Activated CD4-positive, alpha-beta T cell treated with anti-CD3 and anti-CD28 coated beads for 24 hours (primary cell): ENCODE data around the gene IGLON5.

Experiments
- DNase-seq, 2 donors: peaks; one replicate each; pipeline ENCODE4 v3.0.0-alpha.2; 2020; ENCODE audit warnings: low read depth in 2 of 2

Gene IGLON5

DNA sequence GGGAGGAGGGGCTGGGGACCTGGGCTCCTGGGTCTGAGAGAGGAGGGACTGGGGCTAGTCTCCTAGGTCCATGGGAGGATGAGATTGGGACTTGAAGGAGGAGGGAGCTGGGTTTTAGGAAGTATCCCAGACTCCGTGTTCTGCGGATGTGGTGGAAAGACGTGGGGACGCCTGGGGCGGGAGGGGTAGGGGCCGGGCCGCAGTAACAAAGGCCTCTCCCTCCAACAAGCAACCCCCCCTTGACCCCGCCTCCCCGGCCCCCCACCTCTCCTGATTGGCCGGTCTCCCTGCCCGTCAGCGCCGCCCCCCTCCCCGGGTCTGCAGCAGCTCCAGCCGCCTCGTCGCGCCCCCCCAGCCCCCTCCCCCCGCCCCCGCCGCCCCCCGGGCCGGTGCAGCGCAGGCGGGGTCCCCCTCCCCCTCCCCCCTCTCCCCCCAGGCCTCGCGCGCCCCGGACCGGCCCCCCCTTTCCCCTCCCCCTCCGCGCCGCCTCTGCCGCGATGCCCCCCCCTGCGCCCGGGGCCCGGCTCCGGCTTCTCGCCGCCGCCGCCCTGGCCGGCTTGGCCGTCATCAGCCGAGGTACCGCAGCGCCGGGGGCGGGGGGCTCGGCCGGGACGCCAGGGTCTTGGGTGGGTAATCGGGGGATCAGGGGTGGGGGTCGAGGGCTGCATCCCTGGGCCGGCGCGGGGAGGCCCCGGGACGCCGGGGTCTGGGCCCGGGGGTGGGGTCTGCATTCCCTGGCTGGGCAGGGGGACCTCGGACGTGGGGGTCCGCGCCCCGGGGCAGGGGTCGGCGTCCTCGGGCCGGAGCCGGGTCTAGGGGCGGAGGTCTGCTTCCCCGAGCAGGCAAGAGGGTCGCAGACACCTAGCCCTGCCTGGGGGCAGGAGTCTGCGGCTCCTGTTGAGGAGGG, at the start of gene IGLON5:
Gene IGLON5 (plus strand): TSS at position 294 of the 907 bp plus-strand sequence. CDS start 204 bp downstream, at position 498.
- no peak for DNase-seq

DNA sequence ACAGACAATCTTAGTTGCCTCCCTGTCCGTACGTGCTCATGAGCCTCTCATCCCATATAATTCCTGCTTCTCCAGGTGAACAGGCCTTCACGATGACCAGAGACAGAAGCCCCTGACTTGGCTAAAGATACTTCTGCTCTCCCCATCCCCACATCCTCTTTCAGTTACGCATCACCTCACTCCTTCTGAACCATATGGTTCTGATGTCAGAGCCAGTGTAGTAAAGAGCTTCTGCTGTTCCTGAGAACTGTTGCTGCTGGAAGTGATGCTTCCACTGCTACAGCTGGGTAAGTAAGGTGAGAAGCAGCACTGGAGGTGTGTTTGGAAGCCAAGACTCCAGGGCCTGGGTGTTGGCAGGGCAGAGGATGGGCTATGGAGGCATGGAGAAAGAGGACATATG, 47.6 kb upstream of the IGLON5 start:
- DNase-seq: no peak

DNA sequence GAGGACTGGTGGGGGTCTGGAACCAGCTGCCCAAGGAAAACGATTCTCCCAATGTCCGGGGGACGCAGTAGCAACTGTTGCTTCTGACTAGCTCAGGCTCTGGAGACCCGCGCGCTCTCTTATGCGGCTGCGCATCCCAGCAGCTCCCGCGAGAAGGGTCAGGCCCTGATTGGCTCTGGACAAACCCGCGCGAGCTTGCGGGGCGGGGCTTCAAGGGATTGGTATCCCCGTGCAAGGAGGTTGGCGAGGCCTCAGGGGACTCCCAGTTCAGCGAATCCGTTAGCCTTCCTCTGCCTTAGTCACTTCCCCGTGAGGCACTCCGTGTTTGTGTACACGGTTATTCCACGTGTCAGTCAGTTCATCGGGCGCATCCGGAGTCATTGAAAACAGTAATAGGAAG, 40.4 kb upstream of the IGLON5 start:
- no peak for DNase-seq

DNA sequence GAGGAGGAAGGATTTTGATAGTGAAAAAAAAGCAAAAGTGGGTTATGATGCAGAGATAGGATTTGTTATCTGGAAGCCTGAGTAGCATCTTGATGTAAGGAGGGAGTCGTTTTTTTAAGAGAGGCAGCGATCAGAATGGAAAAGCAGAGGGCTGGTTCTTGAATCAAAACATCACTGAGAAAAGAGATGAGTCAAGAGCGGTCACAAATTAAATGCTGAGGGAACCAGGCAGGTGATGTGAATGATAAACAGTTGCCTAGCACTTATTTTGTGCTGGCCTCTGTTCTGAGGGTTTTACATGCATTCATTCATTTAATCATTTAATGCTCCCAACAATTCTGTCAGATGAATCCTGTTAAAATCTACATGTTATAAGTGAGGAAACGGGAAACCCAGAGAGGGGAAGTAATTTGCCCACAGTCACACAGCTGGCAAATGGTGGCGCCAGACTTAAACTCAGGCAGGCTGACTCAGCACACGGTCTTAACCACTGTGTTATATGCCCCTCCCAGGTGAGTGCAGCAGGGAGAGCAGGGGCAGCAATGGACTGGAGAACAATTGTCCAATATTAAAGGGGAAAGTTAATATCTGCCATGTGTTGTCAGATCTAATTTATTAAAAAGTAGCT, 39.1 kb upstream of the IGLON5 start:
- DNase-seq: no peak

DNA sequence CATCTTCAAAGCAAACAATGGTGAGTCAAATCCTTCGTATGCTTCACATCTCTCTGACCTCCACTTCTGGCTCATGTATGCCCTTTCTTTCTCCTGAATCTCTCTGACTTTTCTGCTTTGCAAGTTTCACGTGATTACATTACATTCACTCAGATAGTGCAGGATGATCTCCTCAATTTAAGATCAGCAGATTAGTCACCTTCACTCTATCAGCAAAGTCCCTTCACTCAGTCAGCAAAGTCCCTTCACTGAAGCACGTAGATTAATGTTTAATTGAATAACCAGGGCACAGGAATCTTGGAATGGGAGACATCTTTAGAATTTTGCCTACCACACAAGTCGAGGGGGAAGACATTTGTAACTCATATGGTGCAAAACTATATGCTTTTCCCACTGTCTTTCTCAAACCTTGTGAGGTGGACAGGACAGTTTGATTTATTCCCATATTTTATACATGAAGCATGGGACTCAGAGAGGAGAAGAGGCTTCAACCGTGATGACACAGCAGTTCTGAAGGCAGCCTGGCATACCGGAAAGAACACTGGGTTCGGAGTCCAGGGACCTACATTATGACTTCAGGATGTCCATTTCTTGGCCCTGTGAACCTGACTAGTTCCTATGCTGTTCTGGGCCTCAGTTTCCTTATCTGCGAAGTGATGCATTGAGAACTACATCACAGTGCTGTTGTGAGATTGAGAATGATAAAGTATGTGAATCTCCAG, 37.2 kb upstream of the IGLON5 start:
- DNase-seq: no peak

DNA sequence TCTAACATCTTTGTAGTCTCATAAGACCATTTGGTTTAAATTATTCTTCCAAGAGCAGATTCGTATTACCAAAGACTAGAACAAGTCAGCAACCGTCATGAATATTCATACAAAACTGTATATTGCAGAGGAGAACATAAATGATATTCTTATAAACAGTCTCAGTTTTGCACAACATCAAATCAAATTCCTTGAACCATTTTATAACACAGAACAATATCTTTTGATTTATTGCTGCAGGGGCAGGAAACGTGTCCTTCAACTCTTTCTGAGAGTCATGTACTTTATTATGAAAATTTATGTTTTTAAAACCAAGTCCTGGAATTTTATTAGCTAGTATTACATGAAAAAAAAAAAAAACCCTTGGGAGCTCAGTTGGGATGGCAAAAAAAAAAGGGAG, 34.3 kb upstream of the IGLON5 start:
- DNase-seq: no peak

DNA sequence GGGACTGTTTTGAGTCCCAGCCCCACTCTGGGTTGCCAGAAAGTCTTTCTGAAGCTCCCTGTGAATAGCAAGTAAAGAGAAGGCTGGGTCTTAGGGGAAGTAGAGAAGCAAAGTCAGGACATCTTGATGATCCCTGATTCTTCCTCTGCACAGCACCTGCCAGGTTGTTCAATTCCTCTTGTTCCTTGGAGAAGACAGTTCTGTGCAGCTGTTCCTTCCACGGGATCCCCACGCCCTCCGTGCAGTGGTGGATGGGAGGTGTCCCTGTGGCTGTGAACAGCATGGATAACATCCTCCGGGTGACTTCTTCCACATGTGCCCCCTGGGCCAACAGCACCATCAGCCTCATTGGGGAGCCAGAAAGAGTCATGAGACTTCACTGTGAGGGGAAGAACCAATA, 29.1 kb upstream of the IGLON5 start:
- no peak for DNase-seq

DNA sequence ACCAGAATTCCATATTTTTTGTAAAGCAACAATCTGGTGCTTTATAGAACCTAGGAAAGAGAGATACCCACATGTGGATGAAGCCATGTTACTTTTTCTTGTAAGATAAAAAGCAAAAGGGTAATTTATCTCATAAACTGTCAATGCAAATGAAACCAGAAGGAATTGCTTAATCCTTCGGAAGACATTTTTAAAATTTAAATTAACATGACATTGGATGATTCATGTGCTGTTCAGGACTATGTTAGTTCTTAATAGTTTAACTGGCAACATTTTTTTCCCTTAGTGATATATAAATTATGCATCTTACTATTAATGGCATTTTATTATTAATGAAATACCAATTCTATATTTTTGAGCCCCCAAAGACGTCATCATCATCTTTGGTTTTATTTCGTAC, 25.8 kb upstream of the IGLON5 start:
- DNase-seq: no peak

DNA sequence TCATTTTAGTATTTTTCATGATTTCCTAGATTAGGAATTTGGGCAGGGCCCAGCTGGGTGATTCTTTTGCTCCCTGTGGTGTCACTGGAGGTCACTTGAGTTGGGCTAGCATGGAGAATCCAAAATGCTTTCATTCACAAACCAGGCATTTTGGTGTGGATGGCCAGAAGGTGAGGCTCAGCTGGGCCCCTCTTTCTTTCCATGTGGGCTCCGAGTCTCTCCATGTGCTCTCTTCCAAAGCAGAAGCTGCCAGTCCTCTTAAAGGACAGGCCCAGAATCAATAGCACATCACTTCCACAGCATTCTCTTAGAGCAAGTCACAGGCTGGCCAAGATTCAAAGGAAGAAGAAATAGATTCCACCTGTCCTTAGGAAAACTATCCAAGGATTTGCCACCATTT, 21.8 kb upstream of the IGLON5 start:
- no peak for DNase-seq

DNA sequence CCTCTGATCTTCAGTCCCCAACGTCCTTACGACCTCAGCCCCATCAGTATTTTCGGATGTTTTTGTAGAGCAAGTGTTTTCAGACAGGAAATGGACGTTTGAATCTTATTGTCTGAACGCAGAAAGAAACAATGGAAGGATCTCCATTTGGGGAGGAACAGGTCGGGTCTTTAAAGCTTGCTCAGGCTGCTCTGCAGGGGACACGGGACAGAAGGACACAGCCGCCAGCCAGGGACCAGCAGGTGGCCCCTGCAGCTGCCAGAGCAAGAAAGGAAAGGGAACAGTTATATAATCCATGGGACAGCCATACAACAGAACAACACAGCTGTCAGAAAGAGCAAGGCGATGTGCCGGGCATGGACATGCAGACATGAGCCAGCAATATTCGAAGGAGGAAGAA, 18.5 kb upstream of the IGLON5 start:
- DNase-seq: no peak

DNA sequence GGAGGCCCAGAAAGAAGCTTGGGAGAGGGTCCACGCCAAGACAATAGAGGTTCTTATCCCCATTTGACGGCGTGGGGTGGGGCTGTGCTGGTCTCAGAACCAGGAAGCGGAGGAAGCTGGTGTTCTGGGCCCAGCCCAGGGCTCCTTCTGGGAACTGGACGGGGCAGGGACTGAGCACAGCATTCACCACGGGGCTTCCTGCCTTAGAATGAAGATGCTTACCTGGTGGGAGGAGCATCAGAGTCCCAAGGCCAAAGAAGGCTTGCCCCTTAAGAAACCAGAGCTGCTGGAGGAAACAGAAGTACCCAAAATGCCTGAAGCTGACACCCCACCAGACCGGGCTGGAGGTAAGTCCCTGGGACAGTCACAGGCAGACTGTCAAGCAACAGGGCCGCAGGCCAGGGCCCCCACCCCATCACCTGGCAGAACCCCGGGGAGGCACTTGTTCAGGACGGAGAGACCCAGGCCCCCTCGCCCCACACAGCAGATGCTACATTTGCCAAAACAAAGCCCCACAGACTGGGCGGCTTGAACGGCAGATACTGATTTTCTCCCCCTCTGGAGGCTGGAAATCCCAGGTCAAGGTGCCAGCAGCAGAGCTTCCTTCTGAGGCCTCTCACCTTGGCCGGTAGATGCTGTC, 17.8 kb upstream of the IGLON5 start:
- no peak for DNase-seq

DNA sequence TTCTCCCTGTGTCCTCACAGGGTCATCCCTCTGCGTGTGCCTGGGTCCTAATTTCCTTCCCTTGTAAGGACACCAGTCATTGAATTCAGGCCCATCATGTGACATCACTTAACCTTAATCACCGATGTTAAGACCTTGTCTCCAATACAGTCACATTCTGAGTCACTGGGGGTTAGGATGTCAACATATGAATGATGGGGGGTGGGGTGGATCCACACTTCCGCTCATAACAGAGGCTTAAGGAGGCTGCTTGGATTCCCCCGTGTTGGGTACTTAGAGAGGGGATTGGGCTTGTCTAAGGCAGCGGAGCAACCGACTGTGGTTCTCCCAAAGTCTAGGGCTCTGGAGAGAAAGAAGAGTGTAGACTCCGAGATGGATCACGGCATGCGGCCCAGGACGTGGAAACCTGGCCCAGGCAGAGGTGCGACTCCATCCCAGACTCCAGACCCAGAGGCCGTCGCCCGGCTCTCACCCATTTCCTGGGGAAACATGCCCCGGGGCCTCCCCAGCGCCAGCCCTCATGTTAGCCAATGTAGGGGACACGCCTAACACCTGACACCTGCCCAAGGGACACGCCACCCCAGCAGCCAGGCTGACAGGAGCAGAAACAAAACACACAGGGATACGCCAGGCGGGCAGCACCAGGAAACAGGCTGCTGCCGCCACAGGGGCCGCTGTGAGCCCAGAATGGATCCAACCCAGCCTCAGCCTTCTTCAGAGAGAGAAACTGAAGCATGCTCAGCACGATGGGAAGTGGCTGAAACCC, 17.1 kb upstream of the IGLON5 start:
- no peak for DNase-seq

DNA sequence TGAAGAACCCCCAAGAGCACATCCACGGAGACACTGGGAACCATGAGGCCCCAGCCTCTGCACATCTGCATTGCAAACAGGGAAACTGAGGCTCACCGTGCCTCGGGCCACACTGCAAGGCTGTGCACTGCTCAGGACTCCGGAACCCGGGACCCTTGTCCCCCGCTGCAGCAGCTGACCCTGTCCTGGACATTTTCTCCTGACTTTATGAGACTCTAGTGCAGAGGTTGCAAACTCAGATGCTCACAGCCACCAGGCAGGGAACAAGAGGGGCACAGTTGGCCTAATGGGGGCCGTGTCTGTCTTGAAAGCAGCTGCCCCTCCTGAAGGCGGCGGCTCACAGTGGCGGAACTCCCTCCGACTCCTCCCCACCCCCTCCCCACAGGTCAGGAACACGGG, 16.5 kb upstream of the IGLON5 start:
- DNase-seq: no peak

DNA sequence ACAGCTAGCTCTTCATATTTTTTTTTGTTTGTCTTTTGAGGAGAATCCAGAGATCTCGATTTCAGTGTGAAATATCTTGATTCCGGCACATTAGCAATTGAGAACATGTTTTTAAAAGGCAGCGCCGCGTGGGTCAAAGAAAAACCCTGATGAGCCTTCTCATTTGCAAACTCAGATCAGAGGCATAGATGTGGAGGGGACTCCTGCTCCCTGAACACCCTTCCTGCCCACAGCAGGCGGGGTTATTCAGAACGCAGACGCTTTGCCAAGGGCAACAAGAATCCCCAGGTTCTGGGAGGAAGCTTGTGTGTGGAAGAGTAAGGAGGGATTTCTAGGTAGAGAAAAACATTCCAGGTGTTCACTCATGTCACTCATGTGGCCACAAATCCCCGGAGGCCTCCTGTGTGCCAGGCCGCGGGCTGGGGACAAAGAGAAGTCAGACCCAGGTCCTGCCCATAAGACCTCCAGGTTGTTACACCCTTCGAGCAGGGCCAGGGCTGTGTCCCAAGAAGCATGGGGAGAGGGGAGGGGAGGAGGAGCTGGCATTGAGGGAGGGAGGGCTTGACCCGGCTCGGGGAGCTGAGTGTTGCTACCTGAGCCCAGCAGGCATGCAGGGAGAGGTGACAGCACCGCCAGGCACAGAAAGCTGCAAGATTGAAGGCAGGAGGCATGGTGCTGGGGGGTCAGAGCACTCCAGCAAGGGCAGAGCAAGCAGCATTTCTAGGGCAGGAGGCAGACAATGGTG, 15.9 kb upstream of the IGLON5 start:
- DNase-seq: no peak

DNA sequence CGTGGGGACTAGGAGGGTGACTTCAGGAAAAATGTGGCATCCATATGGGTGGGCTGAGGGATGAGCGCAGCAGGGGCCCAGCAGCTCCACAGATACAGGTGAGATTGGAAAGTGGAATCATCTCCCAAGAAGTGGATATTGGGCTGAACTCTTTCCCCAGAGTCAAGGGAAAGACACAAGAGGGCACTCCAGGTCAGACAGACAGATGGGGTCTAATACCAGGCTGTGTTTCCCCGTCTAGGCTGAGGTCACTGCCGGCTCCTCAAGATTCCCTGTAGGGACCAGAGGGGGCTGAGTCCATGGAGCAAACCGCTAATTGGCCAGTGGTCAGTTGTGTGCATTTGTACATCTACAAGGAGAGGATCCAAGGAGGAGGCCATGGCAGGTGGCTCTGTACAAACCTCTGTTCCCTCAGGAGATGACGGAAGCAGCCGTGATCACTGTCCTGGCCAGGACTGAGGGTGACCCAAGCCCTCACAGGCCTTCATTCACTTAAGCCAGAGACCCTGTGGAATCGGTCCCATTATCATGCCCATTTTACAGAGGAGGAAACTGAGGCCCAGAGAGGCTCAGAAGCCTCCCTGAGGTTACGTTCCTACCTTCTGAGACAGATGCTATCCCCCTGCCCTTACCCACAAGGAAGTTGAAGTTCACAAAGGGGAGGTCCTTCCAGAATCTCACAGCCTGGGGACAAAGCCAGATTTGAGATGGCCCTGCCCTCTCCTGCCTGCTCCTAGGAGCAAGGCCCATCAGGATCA, 14.9 kb upstream of the IGLON5 start:
- no peak for DNase-seq

DNA sequence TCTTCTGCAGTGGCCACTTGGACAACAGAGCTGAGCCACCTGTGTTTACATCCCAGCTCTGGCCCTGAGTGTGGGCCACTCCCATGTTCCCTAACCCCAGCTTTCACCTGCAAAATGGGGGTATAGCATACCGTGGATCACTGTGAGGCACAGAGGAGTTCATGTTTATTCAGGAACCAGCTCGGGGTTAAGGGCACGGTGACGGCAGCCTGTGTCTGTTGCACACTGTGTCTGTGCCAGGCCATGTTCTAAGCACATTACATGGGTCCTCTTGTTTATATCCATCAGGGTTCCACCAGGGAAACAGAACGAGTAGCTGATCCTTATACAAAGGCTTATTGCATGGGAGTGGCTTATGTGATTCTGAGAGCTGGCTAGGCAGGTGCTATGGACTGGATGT, 14.0 kb upstream of the IGLON5 start:
- DNase-seq: no peak

DNA sequence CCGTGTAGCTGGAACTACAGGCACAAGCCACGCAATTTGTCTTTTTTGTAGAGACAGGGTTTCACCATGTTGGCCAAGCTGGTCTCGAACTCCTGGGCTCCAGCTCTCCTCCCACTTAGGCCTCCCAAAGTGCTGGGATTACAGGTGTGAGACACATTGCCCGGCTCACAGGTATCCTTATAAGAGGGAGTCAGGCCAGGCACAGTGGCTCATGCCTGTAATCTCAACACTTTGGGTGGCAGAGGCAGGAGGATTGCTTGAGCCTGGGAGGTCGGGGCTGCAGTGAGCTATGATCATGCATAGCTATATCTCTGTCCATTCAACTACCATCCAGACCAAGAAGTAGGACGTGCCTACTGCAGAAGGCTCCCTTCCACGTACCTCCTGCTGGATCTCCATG, 10.2 kb upstream of the IGLON5 start:
- DNase-seq: no peak

DNA sequence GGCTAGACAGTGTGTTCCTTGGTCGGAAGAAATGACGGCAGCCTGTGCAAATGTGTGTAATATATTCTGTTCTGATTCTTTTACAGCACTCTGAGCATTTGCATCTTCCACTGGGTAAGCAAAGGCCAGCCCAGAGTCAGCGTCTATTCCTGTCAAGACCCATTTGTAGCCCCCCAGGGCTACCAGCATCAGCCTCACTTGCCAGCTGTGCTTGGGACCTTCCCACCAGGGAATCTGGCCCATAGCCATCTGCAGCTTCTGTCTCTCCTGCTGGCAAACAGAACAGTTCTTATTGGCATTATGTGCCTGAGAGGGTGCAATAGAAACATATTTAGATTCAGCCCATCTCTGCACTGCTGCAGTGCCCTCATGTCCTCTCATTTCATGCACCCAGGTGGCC, 6.0 kb upstream of the IGLON5 start:
- DNase-seq: no peak

DNA sequence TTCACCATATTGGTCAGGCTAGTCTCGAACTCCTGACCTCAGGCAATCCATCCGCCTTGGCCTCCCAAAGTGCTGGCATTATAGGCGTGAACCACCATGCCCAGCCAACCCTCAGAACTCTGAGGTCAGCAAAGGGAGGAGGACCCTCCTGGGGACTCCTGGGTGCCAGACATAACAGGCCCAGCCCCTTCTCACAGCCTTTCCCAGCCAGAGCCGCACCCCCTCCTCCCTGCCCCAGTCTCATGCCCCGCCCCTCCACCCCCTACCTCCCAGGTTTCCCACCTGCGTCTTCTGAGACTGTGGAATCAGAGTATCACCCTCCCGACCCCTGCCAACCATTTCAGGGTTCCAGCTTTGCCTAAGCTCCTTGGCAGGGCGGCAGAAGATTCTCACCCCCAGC, 5.2 kb downstream of the IGLON5 start:
- DNase-seq: no peak

DNA sequence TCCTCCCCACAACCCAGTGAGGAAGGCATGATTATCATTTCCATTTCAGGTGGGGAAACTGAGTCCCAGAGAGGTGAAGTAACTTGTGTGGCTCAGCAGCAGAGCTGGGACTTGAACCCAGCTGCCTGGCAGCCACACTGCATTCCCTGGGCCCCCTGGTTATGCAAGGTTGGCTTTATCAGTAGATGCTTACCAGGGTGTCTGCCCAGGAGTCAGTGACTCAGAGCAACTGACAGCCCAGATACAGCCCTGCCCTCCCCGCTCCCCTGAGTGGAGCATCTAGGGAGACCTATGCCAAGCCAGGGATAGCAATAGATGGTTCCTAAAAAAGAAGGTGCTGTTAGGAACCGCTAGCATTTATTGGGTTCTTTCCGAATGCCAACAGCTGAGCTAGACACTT, 5.9 kb downstream of the IGLON5 start:
- DNase-seq: no peak
